ENCODE data around the gene MARVELD1.
A peak's percentile ranks its signal among the peaks of the same experiment; 100 is the strongest.
"Not testable (repeated sequence)": the region's sequence is repeated elsewhere in the genome, so short reads cannot be mapped to it uniquely, and the experiment has no call there.

Gene MARVELD1

GRCh38 chr10:97713339-97713825, at the start of gene MARVELD1:
Gene MARVELD1, plus strand, starts transcription at chr10:97713730. Its CDS starts 147 bp downstream, at chr10:97713877.
- peak; percentile 80 for DNase-seq

GRCh38 chr10:97664282-97664850, 49.2 kb upstream of the MARVELD1 start:
- no peak for DNase-seq

GRCh38 chr10:97666992-97667391, 46.5 kb upstream of the MARVELD1 start:
- no peak for DNase-seq

- no peak for DNase-seq
Measured at GRCh38 chr10:97667463-97667862, 46.1 kb upstream of the MARVELD1 start.

- DNase-seq, result no peak
Measured at GRCh38 chr10:97669571-97669970, 44.0 kb upstream of the MARVELD1 start.

- DNase-seq, result peak; percentile 17
Measured at GRCh38 chr10:97673736-97674525, 39.6 kb upstream of the MARVELD1 start.

- no peak for DNase-seq
Measured at GRCh38 chr10:97675222-97675621, 38.3 kb upstream of the MARVELD1 start.

GRCh38 chr10:97676770-97677581, 36.6 kb upstream of the MARVELD1 start:
- DNase-seq, result peak; percentile 54

- no peak for DNase-seq
Measured at GRCh38 chr10:97679594-97679993, 33.9 kb upstream of the MARVELD1 start.

GRCh38 chr10:97682042-97682441, 31.5 kb upstream of the MARVELD1 start:
- no peak for DNase-seq

- peak; percentile 26 for DNase-seq
Measured at GRCh38 chr10:97683556-97684367, 29.8 kb upstream of the MARVELD1 start.

GRCh38 chr10:97684368-97684713, 29.2 kb upstream of the MARVELD1 start:
- not testable (repeated sequence) for DNase-seq

- DNase-seq, result no peak
Measured at GRCh38 chr10:97684866-97685394, 28.6 kb upstream of the MARVELD1 start.

GRCh38 chr10:97685395-97685958, 28.1 kb upstream of the MARVELD1 start:
- DNase-seq, result peak; percentile 22

- DNase-seq, result no peak
Measured at GRCh38 chr10:97686301-97686961, 27.1 kb upstream of the MARVELD1 start.

GRCh38 chr10:97686962-97687784, 26.4 kb upstream of the MARVELD1 start, which contains the start of gene AVPI1:
Gene AVPI1, minus strand, starts transcription at chr10:97687241. Its CDS starts 7,336 bp downstream, at chr10:97679905.
- peak; percentile 96 for DNase-seq

- DNase-seq, result no peak
Measured at GRCh38 chr10:97687785-97688781, 25.4 kb upstream of the MARVELD1 start.

GRCh38 chr10:97689559-97690020, 23.9 kb upstream of the MARVELD1 start:
- no peak for DNase-seq

GRCh38 chr10:97690133-97690532, 23.4 kb upstream of the MARVELD1 start:
- no peak for DNase-seq

Measured in NCI-H69 (cell line).